Tongue (tissue), 2 donors: ENCODE data around the gene PLD1. TPM values are rescaled to one million over a fixed set of nuclear protein-coding genes. Genes with fewer than 3 reads are reported as not detected.
"Not testable (repeated sequence)": the region's sequence is repeated elsewhere in the genome, so short reads cannot be mapped to it uniquely, and the experiment has no call there.

Experiments
- DNase-seq: peaks from one replicate; pipeline ENCODE4 v3.0.0-alpha.2; 2015
- total RNA-seq: library from RNA; depleted of rRNA; stranded (reverse); fragments of >200 nt; gene quantifications from one replicate; pipeline ENCODE4 v1.2.3, GENCODE V29; 2014

PLD1 gene
- total RNA-seq, 1 donor from 2014 or later = 60.6 TPM

GRCh38 chr3:171614318-171614921 is 195.9 kb downstream of the PLD1 start:
- DNase-seq = peak; percentile 42

- no peak for DNase-seq
Measured at GRCh38 chr3:171607452-171607851, 202.8 kb downstream of the PLD1 start.

- DNase-seq = no peak
Measured at GRCh38 chr3:171606151-171606751, 204.0 kb downstream of the PLD1 start.

GRCh38 chr3:171604370-171604769 is 205.9 kb downstream of the PLD1 start:
- DNase-seq = no peak

- no peak for DNase-seq
Measured at GRCh38 chr3:171602072-171602471, 208.2 kb downstream of the PLD1 start.

- DNase-seq = no peak
Measured at GRCh38 chr3:171600030-171600429, 210.3 kb downstream of the PLD1 start.

GRCh38 chr3:171598990-171599389 is 211.3 kb downstream of the PLD1 start:
- DNase-seq = no peak

GRCh38 chr3:171592786-171593185 is 217.5 kb downstream of the PLD1 start:
- DNase-seq = no peak

GRCh38 chr3:171591070-171591469 is 219.2 kb downstream of the PLD1 start:
- DNase-seq = no peak

GRCh38 chr3:171586274-171586673 is 224.0 kb downstream of the PLD1 start:
- DNase-seq = no peak

- no peak for DNase-seq
Measured at GRCh38 chr3:171585039-171585438, 225.2 kb downstream of the PLD1 start.

GRCh38 chr3:171584100-171584499 is 226.2 kb downstream of the PLD1 start:
- DNase-seq = no peak

- no peak for DNase-seq
Measured at GRCh38 chr3:171574556-171575240, 235.6 kb downstream of the PLD1 start.

- DNase-seq = no peak
Measured at GRCh38 chr3:171569571-171570132, 240.6 kb downstream of the PLD1 start.

GRCh38 chr3:171568766-171569165 is 241.5 kb downstream of the PLD1 start:
- DNase-seq = no peak

- DNase-seq = peak; percentile 73
Measured at GRCh38 chr3:171566803-171567422, 243.4 kb downstream of the PLD1 start.

- no peak for DNase-seq
Measured at GRCh38 chr3:171565481-171566058, 244.7 kb downstream of the PLD1 start.

GRCh38 chr3:171564748-171565480 is 245.4 kb downstream of the PLD1 start:
- no peak for DNase-seq

GRCh38 chr3:171563298-171563697 is 247.0 kb downstream of the PLD1 start:
- DNase-seq = no peak

GRCh38 chr3:171562459-171562858 is 247.8 kb downstream of the PLD1 start:
- DNase-seq = not testable (repeated sequence)

GRCh38 chr3:171561596-171562323 is 248.5 kb downstream of the PLD1 start:
- no peak for DNase-seq
